ENCODE results near the gene VWA3B. TPM values are rescaled to one million over a fixed set of nuclear protein-coding genes. Genes with fewer than 3 reads are reported as not detected.

The VWA3B gene
- polyA plus RNA-seq, 2 of the 4 experiments (the other 2 are of a cell fraction), result not detected

DNA sequence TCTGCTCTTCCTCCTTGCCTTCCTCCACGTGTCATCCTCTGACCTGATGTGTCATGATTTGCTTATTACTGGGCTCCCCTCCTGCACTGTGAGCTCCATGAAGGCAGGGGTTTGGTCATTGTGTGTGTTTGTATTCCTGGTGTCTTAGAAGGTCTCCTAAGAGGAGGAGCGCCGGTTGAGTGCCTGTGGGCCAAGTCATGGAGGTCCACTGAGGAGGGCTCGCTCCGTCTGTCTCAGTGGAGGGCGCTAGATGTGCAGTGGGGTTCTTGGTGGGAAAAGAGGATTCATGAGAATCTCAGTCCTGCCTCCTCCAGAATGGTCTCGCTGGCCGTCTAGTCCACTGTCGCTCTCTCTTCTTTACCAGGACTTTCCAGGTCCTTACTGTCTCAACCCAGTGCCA, 100.2 kb downstream of the VWA3B start:
- no peak for FAIRE-seq
- no peak for DNase-seq (ENCODE audit: low read depth in 1 of 2, low spot score in 1 of 2)
- TF ChIP-seq MAZ (IDR thresholded peaks at IDR 0.05; ENCODE audit: borderline replicate concordance, low read depth, low read length) (no peak), RAD21 (conservative IDR thresholded peaks at IDR 0.05 in 1 of 2, IDR thresholded peaks at IDR 0.05 in 1 of 2) (no peak), EHMT2 (IDR thresholded peaks at IDR 0.05; ENCODE audit: low read depth) (no peak), ZFP36 (IDR thresholded peaks at IDR 0.05; ENCODE audit: borderline replicate concordance, partially characterized antibody) (no peak), CEBPB (IDR thresholded peaks at IDR 0.05) (no peak), CBX8 (IDR thresholded peaks at IDR 0.05) (no peak), RNF2 (IDR thresholded peaks at IDR 0.05; ENCODE audit: borderline replicate concordance, low read depth) (no peak), CBX2 (IDR thresholded peaks at IDR 0.05; ENCODE audit: borderline replicate concordance, low read depth) (no peak)
- TF ChIP-seq, protein P1, sequence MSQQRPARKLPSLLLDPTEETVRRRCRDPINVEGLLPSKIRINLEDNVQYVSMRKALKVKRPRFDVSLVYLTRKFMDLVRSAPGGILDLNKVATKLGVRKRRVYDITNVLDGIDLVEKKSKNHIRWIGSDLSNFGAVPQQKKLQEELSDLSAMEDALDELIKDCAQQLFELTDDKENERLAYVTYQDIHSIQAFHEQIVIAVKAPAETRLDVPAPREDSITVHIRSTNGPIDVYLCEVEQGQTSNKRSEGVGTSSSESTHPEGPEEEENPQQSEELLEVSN (IDR thresholded peaks at IDR 0.05; ENCODE audit: borderline replicate concordance, low read depth), result no peak
- TF ChIP-seq, protein P2, sequence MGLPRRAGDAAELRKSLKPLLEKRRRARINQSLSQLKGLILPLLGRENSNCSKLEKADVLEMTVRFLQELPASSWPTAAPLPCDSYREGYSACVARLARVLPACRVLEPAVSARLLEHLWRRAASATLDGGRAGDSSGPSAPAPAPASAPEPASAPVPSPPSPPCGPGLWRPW (IDR thresholded peaks at IDR 0.05), result no peak
- Histone ChIP-seq H3K9me3 (no peaks in the 10 kb centered on the region), H3K4me3 (no peak overlapping the region), H3K4me1 (no peaks in the 10 kb centered on the region), H3K27ac (no peak overlapping the region), H3K4me2 (no peak overlapping the region)
- 73% methylated on average over 9 of the region's 9 CpGs for WGBS (ENCODE audit: missing lambda C conversion rate)
- no peak for ATAC-seq
- ChIA-PET POLR2A (no interaction called here), CTCF (interaction anchor here (0.7 to 1.6 kb wide), 2 partner anchors 8 to 208 kb away, joined by 3 to 4 read pairs; no protein-coding TSS in a partner anchor)

DNA sequence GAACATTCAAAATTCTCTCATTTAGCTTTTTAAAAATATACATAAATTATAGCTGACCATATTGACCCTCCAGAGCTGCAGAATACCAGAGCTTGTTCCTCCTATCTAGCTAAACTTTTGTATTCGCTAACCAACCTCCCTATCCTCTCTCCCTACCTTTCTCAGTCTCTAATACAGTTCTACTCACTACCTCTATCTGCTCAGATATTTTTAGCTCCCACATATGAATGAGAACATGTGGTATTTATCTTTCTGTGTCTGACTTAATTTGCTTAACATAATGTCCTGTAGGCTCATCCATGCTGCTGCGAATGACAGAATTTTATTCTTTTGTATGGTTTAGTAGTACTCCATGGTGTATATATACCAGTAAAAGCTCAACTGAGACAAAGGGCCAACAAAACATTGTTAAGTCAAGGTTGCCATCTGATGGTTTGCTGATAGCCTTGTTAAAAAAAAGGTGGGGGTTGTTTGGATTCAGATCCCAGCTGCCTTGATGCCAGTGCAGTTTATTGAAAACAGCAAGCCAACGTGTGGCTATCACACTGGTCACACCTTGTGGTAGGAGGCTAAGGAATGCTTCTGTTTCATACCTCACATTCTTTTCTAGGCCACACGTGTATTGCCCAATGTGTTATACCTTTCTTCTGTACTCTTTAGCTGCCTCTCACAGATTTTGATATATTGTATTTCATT, 101.5 kb downstream of the VWA3B start:
- DNase-seq (ENCODE audit: low read depth in 1 of 2, low spot score in 1 of 2) (no peak), FAIRE-seq (no peak), ATAC-seq (no peak)
- Histone ChIP-seq H3K4me2 (no peak overlapping the region), H3K4me3 (no peak overlapping the region), H3K4me1 (no peaks in the 10 kb centered on the region), H3K27ac (no peak overlapping the region), H3K9me3 (no peaks in the 10 kb centered on the region)
- POLR2A ChIA-PET, result no interaction called here
- no peak for TF ChIP-seq HDAC2 (IDR thresholded peaks at IDR 0.05)
- TF ChIP-seq HOXB5 (CRISPR knock-in tag; IDR thresholded peaks at IDR 0.05), result no peak
- no peak for TF ChIP-seq POLR2AphosphoS2 (conservative IDR thresholded peaks at IDR 0.05; ENCODE audit: low read length)
- no peak for TF ChIP-seq FOXS1 (CRISPR knock-in tag; IDR thresholded peaks at IDR 0.05)
- TF ChIP-seq NPAS2 (CRISPR knock-in tag; IDR thresholded peaks at IDR 0.05; ENCODE audit: borderline replicate concordance), result no peak
- TF ChIP-seq NFE2L2 (conservative IDR thresholded peaks at IDR 0.05; ENCODE audit: low read length), result no peak
- CTCF ChIA-PET, result interaction anchor here (0.9 to 1.7 kb wide), 5 partner anchors 8 to 382 kb away, joined by 3 to 5 read pairs (median 3); no protein-coding TSS in a partner anchor
- 49% methylated on average over 4 of the region's 4 CpGs for WGBS (ENCODE audit: missing lambda C conversion rate)

DNA sequence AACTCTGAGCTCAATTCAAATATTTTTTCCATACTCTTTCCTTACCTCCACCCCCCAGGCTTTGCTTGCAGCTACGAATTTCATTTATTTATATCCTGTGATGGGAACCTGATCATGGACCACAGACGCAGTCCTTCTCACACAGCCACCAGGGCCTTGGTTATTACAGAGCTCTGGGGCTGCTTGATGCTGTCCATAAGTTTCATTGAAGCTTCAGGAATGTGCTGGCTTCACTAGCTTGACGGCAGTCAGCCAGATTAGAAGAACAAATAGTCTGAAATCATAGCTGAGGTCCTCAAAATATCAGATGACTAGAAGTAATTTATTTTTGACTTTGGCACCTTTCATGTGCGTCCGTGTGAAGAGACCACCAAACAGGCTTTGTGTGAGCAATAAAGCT, 104.9 kb downstream of the VWA3B start:
- FAIRE-seq (no peak), DNase-seq (ENCODE audit: low read depth in 1 of 2, low spot score in 1 of 2) (no peak), ATAC-seq (no peak)
- POLR2A ChIA-PET, result no interaction called here
- 32% methylated on average over 5 of the region's 5 CpGs for WGBS (ENCODE audit: missing lambda C conversion rate)
- H3K27ac ChIP-seq, result no peak overlapping the region
- H3K4me2 ChIP-seq, result no peak overlapping the region
- H3K4me1 ChIP-seq, result no peaks in the 10 kb centered on the region
- H3K9me3 ChIP-seq, result no peaks in the 10 kb centered on the region
- H3K4me3 ChIP-seq, result no peak overlapping the region
- CTCF ChIA-PET, result interaction anchor here (1.6 kb wide), 1 partner anchor 385 kb away, joined by 3 read pairs; no protein-coding TSS in a partner anchor
- TF ChIP-seq CHD4 (IDR thresholded peaks at IDR 0.05; ENCODE audit: borderline replicate concordance) (no peak), TFCP2L1 (CRISPR knock-in tag; IDR thresholded peaks at IDR 0.05) (no peak), EHF (CRISPR knock-in tag; IDR thresholded peaks at IDR 0.05) (no peak), ESRRA (IDR thresholded peaks at IDR 0.05; ENCODE audit: borderline replicate concordance, low read length) (no peak), SMC3 (IDR thresholded peaks at IDR 0.05) (no peak), HOXA7 (CRISPR knock-in tag; IDR thresholded peaks at IDR 0.05) (no peak)
- TF ChIP-seq, protein P3, sequence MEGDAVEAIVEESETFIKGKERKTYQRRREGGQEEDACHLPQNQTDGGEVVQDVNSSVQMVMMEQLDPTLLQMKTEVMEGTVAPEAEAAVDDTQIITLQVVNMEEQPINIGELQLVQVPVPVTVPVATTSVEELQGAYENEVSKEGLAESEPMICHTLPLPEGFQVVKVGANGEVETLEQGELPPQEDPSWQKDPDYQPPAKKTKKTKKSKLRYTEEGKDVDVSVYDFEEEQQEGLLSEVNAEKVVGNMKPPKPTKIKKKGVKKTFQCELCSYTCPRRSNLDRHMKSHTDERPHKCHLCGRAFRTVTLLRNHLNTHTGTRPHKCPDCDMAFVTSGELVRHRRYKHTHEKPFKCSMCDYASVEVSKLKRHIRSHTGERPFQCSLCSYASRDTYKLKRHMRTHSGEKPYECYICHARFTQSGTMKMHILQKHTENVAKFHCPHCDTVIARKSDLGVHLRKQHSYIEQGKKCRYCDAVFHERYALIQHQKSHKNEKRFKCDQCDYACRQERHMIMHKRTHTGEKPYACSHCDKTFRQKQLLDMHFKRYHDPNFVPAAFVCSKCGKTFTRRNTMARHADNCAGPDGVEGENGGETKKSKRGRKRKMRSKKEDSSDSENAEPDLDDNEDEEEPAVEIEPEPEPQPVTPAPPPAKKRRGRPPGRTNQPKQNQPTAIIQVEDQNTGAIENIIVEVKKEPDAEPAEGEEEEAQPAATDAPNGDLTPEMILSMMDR (IDR thresholded peaks at IDR 0.05), result no peak
- TF ChIP-seq, protein P4, sequence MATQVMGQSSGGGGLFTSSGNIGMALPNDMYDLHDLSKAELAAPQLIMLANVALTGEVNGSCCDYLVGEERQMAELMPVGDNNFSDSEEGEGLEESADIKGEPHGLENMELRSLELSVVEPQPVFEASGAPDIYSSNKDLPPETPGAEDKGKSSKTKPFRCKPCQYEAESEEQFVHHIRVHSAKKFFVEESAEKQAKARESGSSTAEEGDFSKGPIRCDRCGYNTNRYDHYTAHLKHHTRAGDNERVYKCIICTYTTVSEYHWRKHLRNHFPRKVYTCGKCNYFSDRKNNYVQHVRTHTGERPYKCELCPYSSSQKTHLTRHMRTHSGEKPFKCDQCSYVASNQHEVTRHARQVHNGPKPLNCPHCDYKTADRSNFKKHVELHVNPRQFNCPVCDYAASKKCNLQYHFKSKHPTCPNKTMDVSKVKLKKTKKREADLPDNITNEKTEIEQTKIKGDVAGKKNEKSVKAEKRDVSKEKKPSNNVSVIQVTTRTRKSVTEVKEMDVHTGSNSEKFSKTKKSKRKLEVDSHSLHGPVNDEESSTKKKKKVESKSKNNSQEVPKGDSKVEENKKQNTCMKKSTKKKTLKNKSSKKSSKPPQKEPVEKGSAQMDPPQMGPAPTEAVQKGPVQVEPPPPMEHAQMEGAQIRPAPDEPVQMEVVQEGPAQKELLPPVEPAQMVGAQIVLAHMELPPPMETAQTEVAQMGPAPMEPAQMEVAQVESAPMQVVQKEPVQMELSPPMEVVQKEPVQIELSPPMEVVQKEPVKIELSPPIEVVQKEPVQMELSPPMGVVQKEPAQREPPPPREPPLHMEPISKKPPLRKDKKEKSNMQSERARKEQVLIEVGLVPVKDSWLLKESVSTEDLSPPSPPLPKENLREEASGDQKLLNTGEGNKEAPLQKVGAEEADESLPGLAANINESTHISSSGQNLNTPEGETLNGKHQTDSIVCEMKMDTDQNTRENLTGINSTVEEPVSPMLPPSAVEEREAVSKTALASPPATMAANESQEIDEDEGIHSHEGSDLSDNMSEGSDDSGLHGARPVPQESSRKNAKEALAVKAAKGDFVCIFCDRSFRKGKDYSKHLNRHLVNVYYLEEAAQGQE (IDR thresholded peaks at IDR 0.05), result no peak
- TF ChIP-seq, protein P5, sequence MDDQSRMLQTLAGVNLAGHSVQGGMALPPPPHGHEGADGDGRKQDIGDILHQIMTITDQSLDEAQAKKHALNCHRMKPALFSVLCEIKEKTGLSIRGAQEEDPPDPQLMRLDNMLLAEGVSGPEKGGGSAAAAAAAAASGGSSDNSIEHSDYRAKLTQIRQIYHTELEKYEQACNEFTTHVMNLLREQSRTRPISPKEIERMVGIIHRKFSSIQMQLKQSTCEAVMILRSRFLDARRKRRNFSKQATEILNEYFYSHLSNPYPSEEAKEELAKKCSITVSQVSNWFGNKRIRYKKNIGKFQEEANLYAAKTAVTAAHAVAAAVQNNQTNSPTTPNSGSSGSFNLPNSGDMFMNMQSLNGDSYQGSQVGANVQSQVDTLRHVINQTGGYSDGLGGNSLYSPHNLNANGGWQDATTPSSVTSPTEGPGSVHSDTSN (IDR thresholded peaks at IDR 0.05), result no peak
- TF ChIP-seq, protein P1 (IDR thresholded peaks at IDR 0.05; ENCODE audit: borderline replicate concordance, low read depth), result no peak
